ENCODE results near the gene IQSEC1.

Gene IQSEC1

DNA sequence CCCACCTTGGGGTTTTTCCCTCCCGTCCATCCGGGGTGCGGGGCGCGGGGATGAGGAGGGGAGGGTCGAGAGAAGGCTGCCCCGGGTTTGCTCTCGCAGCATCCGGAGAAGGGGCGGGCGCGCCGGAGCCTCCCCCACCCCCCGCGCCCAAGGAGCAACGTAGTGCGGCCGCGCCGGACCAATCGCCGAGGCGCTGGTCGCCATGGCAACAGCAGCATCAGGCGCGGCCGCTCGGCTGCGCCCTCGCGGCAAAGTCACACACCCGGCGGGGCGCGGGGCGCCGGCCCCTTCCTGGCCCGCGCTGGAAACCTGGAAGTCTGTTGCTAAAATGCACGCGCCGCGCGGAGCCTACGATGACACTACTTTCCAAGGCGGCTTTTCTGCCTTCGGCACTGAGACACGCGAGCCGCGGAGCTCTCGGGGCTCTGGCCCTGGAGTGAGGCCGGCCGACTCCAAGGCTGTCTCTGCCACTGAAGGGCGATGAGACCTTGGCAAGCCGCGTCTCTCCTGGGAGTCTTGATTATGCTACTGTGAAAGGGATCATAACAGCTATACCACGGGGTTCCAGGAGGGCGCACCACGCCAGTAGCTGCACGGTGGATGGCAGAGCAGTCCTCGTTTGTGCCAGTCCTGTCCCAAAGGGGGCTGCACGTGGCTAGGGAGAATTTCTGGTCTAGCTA lies at the start of gene IQSEC1:
IQSEC1 (minus strand) TSS at position 104 of the 680 bp plus-strand sequence. CDS start 415 bp downstream, outside the sequence.
- Histone ChIP-seq H3K9ac (ENCODE audit: low read length) (no peak within 1 kb of the TSS), H3K79me2 (ENCODE audit: insufficient read depth, low read length) (no peaks in the 10 kb centered on the region), H2AFZ (ENCODE audit: low read depth, low read length, severe bottlenecking) (no peak within 1 kb of the TSS), H3K4me3 (ENCODE audit: insufficient read depth, low read length, poor library complexity, severe bottlenecking) (no peak within 1 kb of the TSS), H3K27me3 (ENCODE audit: low read length) (no peaks in the 10 kb centered on the region), H3K4me2 (ENCODE audit: low read depth, low read length, poor library complexity, severe bottlenecking) (no peak within 1 kb of the TSS), H3K9me3 (ENCODE audit: insufficient read depth, low read length) (no peaks in the 10 kb centered on the region), H4K20me1 (ENCODE audit: low read depth, low read length) (no peaks in the 10 kb centered on the region), H3K36me3 (ENCODE audit: low read length) (no peaks in the 10 kb centered on the region), H3K27ac (ENCODE audit: low read depth, low read length) (no peak within 1 kb of the TSS), H3K9me2 (replicated peaks; ENCODE audit: insufficient read depth, low read length) (no peaks in the 10 kb centered on the region), H3F3A (ENCODE audit: insufficient read depth) (no peaks in the 10 kb centered on the region)
- TF ChIP-seq EZH2phosphoT487 (conservative IDR thresholded peaks at IDR 0.05; ENCODE audit: low read length) = no peak
- TF ChIP-seq, protein P1, sequence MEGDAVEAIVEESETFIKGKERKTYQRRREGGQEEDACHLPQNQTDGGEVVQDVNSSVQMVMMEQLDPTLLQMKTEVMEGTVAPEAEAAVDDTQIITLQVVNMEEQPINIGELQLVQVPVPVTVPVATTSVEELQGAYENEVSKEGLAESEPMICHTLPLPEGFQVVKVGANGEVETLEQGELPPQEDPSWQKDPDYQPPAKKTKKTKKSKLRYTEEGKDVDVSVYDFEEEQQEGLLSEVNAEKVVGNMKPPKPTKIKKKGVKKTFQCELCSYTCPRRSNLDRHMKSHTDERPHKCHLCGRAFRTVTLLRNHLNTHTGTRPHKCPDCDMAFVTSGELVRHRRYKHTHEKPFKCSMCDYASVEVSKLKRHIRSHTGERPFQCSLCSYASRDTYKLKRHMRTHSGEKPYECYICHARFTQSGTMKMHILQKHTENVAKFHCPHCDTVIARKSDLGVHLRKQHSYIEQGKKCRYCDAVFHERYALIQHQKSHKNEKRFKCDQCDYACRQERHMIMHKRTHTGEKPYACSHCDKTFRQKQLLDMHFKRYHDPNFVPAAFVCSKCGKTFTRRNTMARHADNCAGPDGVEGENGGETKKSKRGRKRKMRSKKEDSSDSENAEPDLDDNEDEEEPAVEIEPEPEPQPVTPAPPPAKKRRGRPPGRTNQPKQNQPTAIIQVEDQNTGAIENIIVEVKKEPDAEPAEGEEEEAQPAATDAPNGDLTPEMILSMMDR (IDR thresholded peaks at IDR 0.05; ENCODE audit: insufficient read depth, low read length, poor library complexity, severe bottlenecking) = no peak

DNA sequence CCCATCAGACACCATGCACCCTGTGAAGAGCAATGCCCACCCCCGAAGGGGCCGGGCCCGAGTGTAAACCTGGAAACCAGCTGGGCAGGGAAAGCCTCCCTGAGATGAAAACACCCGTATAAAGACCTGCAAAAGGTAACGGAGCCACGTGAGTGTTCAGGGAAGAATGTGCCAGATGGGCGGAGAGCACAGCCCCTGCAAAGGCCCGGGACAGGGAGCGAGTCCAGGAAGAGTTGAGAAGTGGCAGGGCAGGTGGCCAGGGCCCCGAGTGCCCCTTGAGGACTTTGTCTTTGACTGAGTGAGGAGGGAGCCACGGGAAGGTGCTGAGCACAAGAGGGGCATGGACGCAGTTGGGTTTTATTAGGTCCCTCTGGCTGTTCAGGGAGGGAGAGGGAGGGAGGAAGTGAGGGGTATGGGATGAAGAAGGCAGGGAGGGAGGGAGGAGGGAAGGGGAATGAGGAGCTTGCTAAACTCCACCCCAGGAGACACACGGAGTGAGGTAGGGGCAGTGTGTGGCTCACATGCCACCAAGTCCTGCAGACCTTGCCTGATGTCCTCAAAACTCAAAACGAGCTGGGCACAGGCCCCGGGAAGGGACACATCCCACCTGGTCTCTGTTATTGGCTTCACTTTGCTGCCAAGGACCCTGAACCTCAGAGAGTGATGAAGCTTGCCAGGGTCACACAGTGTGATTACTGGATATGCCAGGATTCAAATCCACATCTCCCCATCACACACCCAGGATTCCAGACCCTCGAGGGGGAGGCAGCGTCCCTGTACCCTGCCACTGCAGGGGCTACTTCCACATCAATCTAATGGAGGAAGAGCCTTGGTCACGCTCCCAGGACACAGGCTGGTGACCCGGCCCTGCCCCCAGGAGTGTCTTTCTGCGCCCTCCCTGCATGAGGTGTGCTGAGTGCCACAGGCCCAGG lies 49.1 kb upstream of the IQSEC1 start:
- no peak overlapping the region for H3K4me3 ChIP-seq (ENCODE audit: insufficient read depth, low read length, poor library complexity, severe bottlenecking)
- no peaks in the 10 kb centered on the region for H3F3A ChIP-seq (ENCODE audit: insufficient read depth)
- H3K9me2 ChIP-seq (replicated peaks; ENCODE audit: insufficient read depth, low read length) = no peaks in the 10 kb centered on the region
- no peaks in the 10 kb centered on the region for H4K20me1 ChIP-seq (ENCODE audit: low read depth, low read length)
- no peak overlapping the region for H3K9ac ChIP-seq (ENCODE audit: low read length)
- no peak overlapping the region for H3K4me2 ChIP-seq (ENCODE audit: low read depth, low read length, poor library complexity, severe bottlenecking)
- TF ChIP-seq, protein P1 (IDR thresholded peaks at IDR 0.05; ENCODE audit: insufficient read depth, low read length, poor library complexity, severe bottlenecking) = no peak
- TF ChIP-seq EZH2phosphoT487 (conservative IDR thresholded peaks at IDR 0.05; ENCODE audit: low read length) = no peak
- no peaks in the 10 kb centered on the region for H3K9me3 ChIP-seq (ENCODE audit: insufficient read depth, low read length)
- no peaks in the 10 kb centered on the region for H3K79me2 ChIP-seq (ENCODE audit: insufficient read depth, low read length)
- H3K27ac ChIP-seq (ENCODE audit: low read depth, low read length) = no peak overlapping the region
- no peaks in the 10 kb centered on the region for H3K36me3 ChIP-seq (ENCODE audit: low read length)
- no peak overlapping the region for H2AFZ ChIP-seq (ENCODE audit: low read depth, low read length, severe bottlenecking)
- H3K27me3 ChIP-seq (ENCODE audit: low read length) = no peaks in the 10 kb centered on the region

DNA sequence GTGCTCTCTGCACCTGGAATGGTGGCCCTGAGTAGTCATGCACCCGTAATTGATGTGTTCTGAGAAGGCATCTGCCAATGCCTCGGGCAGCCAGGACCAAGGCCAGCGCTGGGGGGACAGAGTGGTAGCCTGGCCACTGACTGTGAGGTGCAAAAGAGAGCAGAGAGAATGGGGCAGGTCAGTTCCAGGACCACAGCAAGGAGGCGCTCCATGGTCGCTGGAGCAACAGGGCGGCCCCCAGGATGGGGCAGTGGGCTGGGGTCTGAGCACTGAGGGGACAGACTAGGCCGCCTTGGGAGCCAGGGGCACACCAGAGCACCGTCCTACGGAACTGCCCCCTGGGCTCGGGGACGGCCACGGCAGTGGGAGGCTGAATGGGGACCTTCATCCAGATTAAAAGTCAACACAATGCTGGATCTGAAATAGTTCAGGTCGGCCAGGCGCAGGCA lies 48.3 kb upstream of the IQSEC1 start:
- H3K4me2 ChIP-seq (ENCODE audit: low read depth, low read length, poor library complexity, severe bottlenecking) = no peak overlapping the region
- no peak for TF ChIP-seq EZH2phosphoT487 (conservative IDR thresholded peaks at IDR 0.05; ENCODE audit: low read length)
- TF ChIP-seq, protein P1 (IDR thresholded peaks at IDR 0.05; ENCODE audit: insufficient read depth, low read length, poor library complexity, severe bottlenecking) = no peak
- H4K20me1 ChIP-seq (ENCODE audit: low read depth, low read length) = no peaks in the 10 kb centered on the region
- no peak overlapping the region for H3K4me3 ChIP-seq (ENCODE audit: insufficient read depth, low read length, poor library complexity, severe bottlenecking)
- H3K27me3 ChIP-seq (ENCODE audit: low read length) = no peaks in the 10 kb centered on the region
- no peak overlapping the region for H3K27ac ChIP-seq (ENCODE audit: low read depth, low read length)
- H2AFZ ChIP-seq (ENCODE audit: low read depth, low read length, severe bottlenecking) = no peak overlapping the region
- no peaks in the 10 kb centered on the region for H3K9me2 ChIP-seq (replicated peaks; ENCODE audit: insufficient read depth, low read length)
- H3F3A ChIP-seq (ENCODE audit: insufficient read depth) = no peaks in the 10 kb centered on the region
- no peaks in the 10 kb centered on the region for H3K9me3 ChIP-seq (ENCODE audit: insufficient read depth, low read length)
- H3K36me3 ChIP-seq (ENCODE audit: low read length) = no peaks in the 10 kb centered on the region
- H3K9ac ChIP-seq (ENCODE audit: low read length) = no peak overlapping the region
- no peaks in the 10 kb centered on the region for H3K79me2 ChIP-seq (ENCODE audit: insufficient read depth, low read length)
